Dedifferentiated amniotic fluid mesenchymal stem cell (primary cell): Measurements from ENCODE around the gene TAF11L11.
"Not testable (repeated sequence)": the region's sequence is repeated elsewhere in the genome, so short reads cannot be mapped to it uniquely, and the experiment has no call there.

Experiments used
- DNase-seq: peaks from one replicate; pipeline ENCODE4 v3.0.0-alpha.2; 2016; ENCODE audit errors: extremely low spot score

TAF11L11 gene

DNA sequence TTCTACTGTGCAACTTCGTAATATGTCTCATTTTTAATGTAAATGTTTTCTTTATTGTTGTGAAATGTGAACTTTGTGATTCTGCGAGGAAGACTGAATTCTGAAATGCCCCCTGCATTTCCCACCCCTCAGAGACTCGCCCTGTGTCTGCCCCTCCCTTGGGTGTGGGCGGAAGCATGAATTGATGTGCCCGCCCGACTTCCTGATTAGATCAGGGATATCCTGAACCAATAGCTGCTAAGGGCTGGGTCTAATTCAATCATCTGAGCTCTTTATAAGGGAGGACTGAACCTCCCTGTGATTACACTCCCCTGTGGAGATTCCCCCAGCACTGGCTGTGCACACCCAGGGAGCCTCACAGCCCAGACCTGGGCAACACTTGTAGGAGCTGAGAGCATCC lies at the start of gene TAF11L11:
Gene TAF11L11 (plus strand): TSS at position 304 of the 400 bp plus-strand sequence.
- not testable (repeated sequence) for DNase-seq

DNA sequence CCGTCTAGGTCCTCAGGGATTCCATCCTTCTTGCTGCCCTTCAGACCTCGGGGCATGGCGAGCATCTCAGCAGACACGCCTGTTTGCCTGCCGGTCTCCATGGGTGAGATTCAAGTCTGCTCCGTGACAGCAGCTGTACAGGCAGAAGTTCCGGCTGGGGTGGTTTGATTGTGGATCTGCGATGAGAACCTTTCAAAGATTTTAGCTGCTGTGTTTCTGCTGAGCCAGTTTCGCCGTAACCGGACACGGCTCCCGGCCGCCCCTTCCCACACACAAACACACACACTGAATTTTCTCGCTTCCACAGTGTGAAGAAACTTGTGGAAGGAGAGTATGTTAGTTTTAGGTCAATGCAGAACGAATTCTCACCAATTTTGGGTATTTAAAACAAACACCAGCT lies 18.3 kb upstream of the TAF11L11 start, which contains the start of gene TAF11L7:
Gene TAF11L7 (minus strand): TSS at position 101 of the 400 bp plus-strand sequence.
- DNase-seq = not testable (repeated sequence)

DNA sequence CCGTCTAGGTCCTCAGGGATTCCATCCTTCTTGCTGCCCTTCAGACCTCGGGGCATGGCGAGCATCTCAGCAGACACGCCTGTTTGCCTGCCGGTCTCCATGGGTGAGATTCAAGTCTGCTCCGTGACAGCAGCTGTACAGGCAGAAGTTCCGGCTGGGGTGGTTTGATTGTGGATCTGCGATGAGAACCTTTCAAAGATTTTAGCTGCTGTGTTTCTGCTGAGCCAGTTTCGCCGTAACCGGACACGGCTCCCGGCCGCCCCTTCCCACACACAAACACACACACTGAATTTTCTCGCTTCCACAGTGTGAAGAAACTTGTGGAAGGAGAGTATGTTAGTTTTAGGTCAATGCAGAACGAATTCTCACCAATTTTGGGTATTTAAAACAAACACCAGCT lies 13.1 kb upstream of the TAF11L11 start, which contains the start of gene TAF11L8:
Gene TAF11L8 (minus strand): TSS at position 101 of the 400 bp plus-strand sequence.
- DNase-seq = not testable (repeated sequence)

DNA sequence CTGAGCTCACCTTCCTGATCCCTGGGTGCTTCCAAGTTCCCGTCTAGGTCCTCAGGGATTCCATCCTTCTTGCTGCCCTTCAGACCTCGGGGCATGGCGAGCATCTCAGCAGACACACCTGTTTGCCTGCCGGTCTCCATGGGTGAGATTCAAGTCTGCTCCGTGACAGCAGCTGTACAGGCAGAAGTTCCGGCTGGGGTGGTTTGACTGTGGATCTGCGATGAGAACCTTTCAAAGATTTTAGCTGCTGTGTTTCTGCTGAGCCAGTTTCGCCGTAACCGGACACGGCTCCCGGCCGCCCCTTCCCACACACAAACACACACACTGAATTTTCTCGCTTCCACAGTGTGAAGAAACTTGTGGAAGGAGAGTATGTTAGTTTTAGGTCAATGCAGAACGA lies 9.7 kb upstream of the TAF11L11 start, which contains the start of gene TAF11L9:
Gene TAF11L9 (minus strand): TSS at position 140 of the 400 bp plus-strand sequence.
- DNase-seq = not testable (repeated sequence)

DNA sequence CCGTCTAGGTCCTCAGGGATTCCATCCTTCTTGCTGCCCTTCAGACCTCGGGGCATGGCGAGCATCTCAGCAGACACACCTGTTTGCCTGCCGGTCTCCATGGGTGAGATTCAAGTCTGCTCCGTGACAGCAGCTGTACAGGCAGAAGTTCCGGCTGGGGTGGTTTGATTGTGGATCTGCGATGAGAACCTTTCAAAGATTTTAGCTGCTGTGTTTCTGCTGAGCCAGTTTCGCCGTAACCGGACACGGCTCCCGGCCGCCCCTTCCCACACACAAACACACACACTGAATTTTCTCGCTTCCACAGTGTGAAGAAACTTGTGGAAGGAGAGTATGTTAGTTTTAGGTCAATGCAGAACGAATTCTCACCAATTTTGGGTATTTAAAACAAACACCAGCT lies 6.3 kb upstream of the TAF11L11 start, which contains the start of gene TAF11L10:
Gene TAF11L10 (minus strand): TSS at position 101 of the 400 bp plus-strand sequence.
- not testable (repeated sequence) for DNase-seq

DNA sequence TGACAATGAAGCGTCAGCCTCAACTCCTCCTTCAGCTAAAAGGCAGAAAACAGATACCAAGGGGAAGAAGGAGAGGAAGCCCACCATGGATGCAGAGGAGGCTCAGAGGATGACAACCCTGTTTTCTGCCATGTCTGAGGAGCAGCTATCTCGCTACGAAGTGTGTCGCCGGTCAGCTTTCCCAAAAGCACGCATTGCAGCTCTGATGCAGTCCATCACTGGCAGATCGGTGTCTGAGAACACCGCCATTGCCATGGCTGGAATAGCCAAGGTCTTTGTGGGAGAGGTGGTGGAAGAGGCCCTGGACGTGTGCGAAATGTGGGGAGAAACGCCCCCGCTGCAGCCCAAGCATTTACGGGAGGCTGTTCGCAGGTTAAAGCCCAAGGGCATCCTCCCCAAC lies 968 bp downstream of the TAF11L11 start:
- DNase-seq = no peak

DNA sequence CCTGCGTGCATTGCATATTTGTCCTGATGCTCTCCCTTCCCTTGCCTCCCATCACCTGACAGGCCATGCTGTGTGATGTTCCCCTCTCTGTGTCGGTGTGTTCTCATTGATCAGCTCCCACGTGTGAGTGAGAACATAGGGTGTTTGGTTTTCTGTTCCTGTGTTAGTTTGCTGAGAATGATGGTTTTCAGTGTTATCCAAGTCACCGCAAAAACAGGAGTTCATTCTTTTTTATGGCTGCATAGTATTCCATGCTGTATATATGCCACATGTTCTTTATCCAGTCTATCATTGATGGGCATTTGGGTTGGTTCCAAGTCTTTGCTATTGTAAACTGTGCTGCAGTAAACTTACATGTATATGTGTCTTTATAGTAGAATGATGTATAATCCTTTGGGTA lies 3.5 kb downstream of the TAF11L11 start:
- not testable (repeated sequence) for DNase-seq

DNA sequence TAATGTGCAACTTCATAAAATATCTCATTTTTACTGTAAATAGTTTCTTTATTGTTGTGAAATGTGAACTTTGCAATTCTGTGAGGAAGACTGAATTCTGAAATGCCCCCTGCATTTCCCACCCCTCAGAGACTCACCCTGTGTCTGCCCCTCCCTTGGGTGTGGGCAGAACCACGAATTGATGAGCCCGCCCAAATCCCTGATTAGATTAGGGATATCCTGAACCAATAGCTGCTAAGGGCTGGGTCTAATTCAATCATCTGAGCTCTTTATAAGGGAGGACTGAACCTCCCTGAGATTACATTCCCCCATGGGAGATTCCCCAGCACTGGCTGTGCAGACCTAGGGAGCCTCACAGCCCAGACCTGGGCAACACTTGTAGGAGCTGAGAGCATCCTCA lies 6.1 kb downstream of the TAF11L11 start, which contains the start of gene TAF11L12:
Gene TAF11L12 (plus strand): TSS at position 301 of the 400 bp plus-strand sequence.
- DNase-seq = not testable (repeated sequence)

DNA sequence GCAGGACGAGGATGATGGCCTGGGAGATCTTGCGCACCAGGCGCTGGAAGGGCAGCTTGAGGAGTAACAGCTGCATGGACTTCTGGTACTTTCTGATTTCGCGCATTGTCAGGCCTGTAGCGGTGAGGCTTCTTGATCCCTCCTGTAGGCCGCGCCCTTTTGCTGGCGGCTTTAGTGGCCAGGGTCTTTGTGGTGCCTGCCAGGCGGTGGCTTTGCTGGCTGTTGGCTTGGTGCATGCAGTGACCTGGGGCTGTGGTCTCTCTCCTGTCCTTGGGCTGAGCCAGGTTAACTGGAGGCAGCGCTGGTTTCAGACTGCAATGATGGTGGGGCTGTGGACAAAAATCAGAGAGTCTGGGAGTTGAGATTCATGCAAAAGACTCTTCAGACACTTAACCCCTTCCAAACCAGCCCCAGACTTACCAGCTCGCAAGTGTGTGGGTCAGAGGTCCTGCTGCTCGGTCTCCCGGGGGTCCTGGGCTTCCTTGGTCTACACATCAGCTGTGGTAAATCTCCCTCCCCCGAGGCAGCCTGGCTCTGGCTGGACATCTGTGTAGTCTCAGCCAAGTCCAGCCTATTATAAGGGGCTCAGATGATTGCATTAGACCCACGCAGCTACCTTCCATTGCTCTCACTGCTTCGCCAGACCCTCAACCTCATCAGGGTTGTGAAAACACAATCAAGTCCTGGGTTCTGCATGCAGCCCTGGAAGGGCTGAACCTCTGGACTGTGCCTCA lies 11.1 kb downstream of the TAF11L11 start:
- no peak for DNase-seq

DNA sequence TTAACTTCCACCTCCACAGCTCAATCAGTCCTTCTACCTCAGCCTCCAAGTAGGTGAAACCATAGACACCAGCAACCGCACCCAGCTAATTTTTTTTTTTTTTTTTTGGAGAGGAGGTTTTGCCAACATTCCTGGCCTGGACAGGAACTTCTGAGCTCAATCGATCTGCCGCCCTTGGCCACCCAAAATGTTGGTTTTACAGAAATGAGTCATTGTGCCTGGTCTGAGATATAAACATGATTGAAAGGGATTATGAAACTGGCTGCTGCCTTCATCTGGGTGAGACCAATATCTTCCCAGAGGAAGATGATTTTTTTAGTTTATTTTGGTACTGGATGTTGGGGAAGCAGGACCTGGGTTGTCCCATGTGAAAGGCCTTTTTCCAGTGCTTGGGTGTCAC lies 15.4 kb downstream of the TAF11L11 start:
- DNase-seq = no peak

DNA sequence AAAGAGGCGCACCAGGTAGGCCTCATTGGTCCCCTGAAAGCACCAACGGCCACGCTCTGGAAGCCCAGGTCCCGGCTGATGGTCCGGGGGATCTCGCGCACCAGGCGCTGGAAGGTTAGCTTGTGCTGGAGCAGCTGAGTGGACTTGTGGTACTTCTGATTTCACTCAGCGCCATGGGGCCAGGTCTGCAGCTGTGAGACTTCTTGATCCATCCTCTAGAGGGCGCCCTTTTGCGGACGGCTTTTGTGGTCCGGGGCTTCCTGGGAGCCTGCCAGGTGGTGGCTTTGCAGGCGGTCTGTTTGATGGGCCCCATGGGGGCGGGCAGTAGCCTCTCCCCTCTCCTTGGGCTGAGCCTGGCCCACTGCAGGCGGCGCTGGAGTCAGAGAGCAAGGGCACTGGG lies 16.6 kb downstream of the TAF11L11 start:
- DNase-seq = no peak

DNA sequence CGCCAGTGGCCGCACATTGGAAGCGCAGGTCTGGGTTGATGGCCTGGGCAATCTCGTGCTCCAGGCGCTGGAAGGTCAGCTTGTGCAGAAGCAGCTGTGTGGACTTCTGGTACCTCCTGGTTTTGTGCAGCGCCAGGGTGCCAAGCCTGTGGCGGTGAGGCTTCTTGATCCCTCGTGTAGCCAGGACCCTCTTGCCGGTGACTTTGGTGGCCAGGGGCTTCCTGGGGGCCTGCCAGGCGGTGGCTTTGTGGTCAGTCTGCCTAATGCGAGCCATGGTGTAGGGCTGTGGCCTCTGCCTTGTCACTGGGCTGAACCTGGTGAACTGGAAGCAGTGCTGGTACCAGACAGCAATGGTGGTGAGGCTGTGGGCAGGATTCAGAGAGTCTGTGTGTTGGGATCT lies 21.7 kb downstream of the TAF11L11 start:
- no peak for DNase-seq

DNA sequence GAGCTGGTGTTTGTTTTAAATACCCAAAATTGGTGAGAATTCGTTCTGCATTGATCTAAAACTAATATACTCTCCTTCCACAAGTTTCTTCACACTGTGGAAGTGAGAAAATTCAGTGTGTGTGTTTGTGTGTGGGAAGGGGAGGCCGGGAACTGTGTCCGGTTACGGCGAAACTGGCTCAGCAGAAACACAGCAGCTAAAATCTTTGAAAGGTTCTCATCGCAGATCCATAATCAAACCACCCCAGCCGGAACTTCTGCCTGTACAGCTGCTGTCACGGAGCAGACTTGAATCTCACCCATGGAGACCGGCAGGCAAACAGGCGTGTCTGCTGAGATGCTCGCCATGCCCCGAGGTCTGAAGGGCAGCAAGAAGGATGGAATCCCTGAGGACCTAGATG lies 27.8 kb downstream of the TAF11L11 start, which contains the start of gene TAF11L13:
Gene TAF11L13 (plus strand): TSS at position 301 of the 400 bp plus-strand sequence.
- not testable (repeated sequence) for DNase-seq

DNA sequence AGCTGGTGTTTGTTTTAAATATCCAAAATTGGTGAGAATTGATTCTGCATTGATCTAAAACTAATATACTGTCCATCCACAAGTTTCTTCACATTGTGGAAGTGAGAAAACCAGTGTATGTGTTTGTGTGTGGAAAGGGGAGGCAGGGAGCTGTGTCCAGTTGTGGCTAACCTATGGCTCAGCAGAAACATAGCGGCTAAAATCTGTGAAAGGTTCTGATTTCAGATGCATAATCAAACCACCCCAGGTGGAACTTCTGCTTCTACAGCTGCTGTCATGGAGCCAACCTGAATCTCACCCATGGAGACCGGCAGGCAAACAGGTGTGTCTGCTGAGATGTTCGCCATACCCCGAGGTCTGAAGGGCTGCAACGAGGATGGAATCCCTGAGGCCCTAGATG lies 30.2 kb downstream of the TAF11L11 start, which contains the start of gene TAF11L14:
Gene TAF11L14 (plus strand): TSS at position 301 of the 400 bp plus-strand sequence.
- no peak for DNase-seq

DNA sequence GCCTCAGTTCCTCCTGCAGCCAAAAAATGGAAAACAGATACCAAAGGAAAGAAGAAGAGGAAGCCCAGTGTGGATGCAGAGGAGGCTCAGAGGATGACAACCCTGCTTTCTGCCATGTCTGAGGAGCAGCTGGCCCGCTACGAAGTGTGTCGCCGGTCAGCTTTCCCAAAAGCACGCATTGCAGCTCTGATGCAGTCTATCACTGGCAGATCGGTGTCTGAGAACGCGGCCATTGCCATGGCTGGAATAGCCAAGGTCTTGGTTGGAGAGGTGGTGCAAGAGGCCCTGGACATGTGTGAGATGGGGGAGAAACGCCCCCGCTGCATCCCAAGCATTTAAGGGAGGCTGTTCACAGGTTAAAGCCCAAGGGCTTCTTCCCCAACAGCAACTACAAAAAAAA lies 45.2 kb downstream of the TAF11L11 start:
- DNase-seq = not testable (repeated sequence)

DNA sequence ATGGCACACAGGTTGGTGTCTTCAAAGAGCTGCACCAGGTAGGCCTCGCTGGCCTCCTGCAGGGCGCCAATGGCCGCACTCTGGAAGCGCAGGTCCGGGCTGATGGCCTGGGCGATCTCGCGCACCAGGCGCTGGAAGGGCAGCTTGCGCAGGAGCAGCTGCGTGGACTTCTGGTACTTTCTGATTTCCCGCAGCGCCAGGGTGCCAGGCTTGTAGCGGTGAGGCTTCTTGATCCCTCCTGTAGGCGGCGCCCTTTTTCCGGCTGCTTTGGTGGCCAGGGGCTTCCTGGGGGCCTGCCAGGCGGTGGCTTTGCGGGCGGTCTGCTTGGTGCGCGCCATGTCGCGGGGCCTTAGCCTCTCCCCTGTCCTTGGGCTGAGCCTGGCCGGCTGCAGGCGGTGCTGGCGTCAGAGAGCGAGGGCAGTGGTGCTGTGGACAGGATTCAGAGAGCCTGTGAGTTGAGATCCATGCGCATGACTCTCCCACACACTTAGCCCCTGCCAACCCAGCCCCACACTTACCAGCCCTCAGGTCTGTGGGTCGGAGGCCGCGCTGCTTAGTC lies 51.3 kb downstream of the TAF11L11 start:
- DNase-seq = not testable (repeated sequence)
